DOHH2 (cell line): Measurements from ENCODE around the gene IQGAP3.

Experiments
- CTCF ChIP-seq: fragments of 200-600 bp; sonication (generic); IDR thresholded peaks from one replicate; pipeline ENCODE4 v1.5.1; 2014; ENCODE audit warnings: antibody characterized with exemption, mild to moderate bottlenecking, low read depth, low read length; ENCODE audit not compliant: poor library complexity, severe bottlenecking
- EZH2phosphoT487 ChIP-seq: fragments of 200-600 bp; sonication (generic); IDR thresholded peaks from 2 replicates; pipeline ENCODE4 v1.6.1; 2017; ENCODE audit warnings: borderline replicate concordance, mild to moderate bottlenecking, antibody characterized with exemption, low read length, moderate library complexity, mixed read lengths

DNA sequence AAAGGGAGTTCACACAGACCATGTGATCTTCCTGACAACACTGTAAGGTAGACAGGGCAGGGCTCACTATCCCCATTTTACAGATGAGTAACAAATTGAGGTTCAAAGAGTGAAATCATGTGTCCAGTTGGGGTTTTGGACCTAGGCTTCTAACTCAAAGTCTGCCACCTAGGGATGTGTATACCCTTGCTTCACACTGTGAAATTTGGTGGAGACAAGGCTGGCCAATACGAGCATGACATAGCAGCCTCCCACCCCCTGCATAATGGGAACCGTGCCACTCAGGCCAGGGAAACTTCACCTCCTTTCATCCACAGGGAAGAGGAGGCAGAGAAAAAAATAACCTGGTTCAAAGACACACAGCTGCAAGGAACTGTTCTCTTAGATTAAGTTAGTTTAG, 6.8 kb downstream of the IQGAP3 start:
- TF ChIP-seq CTCF (no peak), EZH2phosphoT487 (no peak)
